ENCODE results near the gene CDK5R1.

CDK5R1 gene

DNA sequence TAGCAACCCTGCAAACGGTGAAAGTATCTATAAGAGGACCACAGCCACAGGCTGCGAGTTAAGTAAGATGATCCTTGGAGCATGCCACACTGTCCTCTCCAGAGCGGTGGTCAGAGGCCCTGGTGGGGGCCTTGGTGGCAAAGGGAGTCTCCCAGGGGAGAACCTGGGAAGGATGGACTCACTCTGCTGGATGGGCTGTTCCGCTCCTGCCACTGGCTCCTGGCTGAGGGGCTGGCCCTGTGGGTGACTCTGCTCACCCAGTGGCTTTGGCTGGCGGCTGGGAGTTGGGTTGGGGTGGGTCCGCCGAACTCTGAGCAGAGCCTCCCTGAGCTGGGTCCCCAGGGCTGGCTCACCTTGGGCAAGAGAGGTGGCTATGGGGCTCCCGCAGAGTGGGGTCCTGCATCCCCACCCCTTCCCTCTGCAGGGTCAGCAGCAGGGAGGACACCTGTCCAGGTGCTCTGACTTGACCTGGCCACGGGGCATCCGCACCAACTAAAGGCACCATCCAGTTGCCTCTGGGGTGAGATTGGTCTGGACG lies 7.3 kb downstream of the CDK5R1 start:
- in situ Hi-C loops (cut with MboI; ENCODE audit: low sequenced_read_pairs, unreplicated experiment), result no loop called here
- TF ChIP-seq, protein P1, sequence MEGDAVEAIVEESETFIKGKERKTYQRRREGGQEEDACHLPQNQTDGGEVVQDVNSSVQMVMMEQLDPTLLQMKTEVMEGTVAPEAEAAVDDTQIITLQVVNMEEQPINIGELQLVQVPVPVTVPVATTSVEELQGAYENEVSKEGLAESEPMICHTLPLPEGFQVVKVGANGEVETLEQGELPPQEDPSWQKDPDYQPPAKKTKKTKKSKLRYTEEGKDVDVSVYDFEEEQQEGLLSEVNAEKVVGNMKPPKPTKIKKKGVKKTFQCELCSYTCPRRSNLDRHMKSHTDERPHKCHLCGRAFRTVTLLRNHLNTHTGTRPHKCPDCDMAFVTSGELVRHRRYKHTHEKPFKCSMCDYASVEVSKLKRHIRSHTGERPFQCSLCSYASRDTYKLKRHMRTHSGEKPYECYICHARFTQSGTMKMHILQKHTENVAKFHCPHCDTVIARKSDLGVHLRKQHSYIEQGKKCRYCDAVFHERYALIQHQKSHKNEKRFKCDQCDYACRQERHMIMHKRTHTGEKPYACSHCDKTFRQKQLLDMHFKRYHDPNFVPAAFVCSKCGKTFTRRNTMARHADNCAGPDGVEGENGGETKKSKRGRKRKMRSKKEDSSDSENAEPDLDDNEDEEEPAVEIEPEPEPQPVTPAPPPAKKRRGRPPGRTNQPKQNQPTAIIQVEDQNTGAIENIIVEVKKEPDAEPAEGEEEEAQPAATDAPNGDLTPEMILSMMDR (IDR thresholded peaks at IDR 0.05; ENCODE audit: borderline replicate concordance, control extremely low read depth, extremely low read depth, insufficient read depth, missing control alignments), result no peak
- DNase-seq (ENCODE audit: low spot score), result no peak

DNA sequence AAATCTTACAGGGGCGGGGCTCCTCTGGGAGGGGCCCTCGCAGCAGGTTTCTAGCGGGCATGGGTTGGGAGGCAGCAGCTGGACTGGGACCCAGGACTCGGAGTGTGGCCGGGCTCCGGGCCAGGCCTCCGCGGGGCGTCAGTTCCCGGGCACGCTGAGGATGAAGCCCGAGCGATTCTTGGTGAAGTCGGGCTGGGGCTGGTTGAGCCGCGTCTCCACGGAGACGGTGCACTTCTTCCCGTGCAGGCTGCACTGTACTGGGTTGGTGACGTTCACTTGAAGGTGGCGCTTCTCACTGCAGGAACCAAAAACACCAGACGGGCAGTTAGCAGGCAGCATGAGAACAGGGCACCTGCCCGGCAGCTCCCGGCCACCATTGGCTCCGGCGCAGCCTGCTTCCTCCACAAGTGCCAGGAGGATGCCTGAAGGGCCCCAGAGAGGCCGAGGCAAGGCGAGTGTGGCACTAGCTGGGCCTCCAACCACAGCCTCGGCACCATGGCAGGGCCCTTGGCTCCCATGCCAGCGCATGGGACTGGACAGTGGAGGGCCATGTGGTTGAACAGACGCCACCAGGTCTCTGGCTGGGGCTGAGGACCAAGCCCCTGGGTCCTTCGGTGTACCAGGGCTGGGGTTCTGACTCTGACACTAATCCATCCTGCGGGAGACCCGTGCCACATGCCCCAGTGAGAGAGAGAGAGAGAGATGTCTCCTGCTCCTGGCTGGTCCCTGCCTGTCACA lies 8.0 kb downstream of the CDK5R1 start:
- in situ Hi-C loops (cut with MboI; ENCODE audit: low sequenced_read_pairs, unreplicated experiment), result no loop called here
- TF ChIP-seq, protein P1 (IDR thresholded peaks at IDR 0.05; ENCODE audit: borderline replicate concordance, control extremely low read depth, extremely low read depth, insufficient read depth, missing control alignments), result no peak
- DNase-seq (ENCODE audit: low spot score), result no peak

DNA sequence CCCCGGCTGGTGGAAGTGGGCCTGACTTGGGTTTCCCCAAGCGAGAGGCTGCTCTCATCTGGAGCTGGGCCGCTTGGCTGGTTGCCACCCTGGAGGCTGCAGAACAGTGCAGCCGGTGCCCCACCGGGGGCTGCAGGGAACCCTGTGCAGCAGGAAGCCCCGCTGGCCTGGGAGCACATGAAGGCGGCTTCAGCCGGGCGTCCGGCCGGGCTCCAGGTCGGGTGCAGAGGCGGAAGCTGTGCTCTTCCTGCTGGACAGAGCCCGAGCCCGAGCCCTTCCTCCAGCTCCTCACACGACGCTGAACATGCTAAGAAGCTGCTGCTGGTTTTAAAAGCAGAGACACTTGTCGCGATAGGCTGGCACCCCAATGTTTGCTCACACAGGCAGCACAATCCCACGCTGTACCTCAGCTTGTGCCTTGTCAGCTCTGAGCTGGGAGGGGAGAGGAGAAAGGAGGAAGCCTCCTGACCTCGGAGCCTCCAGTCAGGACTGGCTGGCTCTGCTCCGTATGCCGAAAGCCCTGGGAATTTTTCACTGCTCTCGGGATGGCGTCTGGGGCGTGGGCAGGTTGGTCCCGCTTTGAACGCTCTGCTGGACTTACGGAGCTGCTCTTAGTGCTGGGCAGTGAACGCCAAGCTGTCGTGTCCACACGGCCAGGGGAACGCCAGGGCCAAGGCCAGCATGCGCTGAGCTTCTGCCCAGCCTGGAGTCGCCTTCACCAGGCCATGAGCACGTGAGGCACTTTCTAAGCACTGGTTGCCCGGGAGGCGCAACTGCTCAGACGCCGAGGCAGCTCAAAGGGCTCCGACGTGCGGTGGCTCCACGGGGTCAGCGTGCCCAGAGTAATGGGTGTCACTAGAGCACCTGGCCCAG lies 8.8 kb downstream of the CDK5R1 start:
- no peak for DNase-seq (ENCODE audit: low spot score)
- in situ Hi-C loops (cut with MboI; ENCODE audit: low sequenced_read_pairs, unreplicated experiment), result no loop called here
- TF ChIP-seq, protein P1 (IDR thresholded peaks at IDR 0.05; ENCODE audit: borderline replicate concordance, control extremely low read depth, extremely low read depth, insufficient read depth, missing control alignments), result no peak

GRCh38 chr17:32496395-32497073 lies 9.7 kb downstream of the CDK5R1 start:
- TF ChIP-seq, protein P1 (IDR thresholded peaks at IDR 0.05; ENCODE audit: borderline replicate concordance, control extremely low read depth, extremely low read depth, insufficient read depth, missing control alignments), result no peak
- DNase-seq (ENCODE audit: low spot score), result no peak
- in situ Hi-C loops (cut with MboI; ENCODE audit: low sequenced_read_pairs, unreplicated experiment), result no loop called here

GRCh38 chr17:32497431-32498205 lies 10.8 kb downstream of the CDK5R1 start:
- DNase-seq (ENCODE audit: low spot score), result no peak
- TF ChIP-seq, protein P1 (IDR thresholded peaks at IDR 0.05; ENCODE audit: borderline replicate concordance, control extremely low read depth, extremely low read depth, insufficient read depth, missing control alignments), result no peak
- in situ Hi-C loops (cut with MboI; ENCODE audit: low sequenced_read_pairs, unreplicated experiment), result no loop called here

All from GM13976 (cell line).